Measurements from ENCODE around the gene FNIP1. TPM values are rescaled to one million over a fixed set of nuclear protein-coding genes. Genes with fewer than 3 reads are reported as not detected.

The FNIP1 gene
- total and polyA plus RNA-seq, 2 experiments from 2014 or later: 8.2 to 27.9 TPM

DNA sequence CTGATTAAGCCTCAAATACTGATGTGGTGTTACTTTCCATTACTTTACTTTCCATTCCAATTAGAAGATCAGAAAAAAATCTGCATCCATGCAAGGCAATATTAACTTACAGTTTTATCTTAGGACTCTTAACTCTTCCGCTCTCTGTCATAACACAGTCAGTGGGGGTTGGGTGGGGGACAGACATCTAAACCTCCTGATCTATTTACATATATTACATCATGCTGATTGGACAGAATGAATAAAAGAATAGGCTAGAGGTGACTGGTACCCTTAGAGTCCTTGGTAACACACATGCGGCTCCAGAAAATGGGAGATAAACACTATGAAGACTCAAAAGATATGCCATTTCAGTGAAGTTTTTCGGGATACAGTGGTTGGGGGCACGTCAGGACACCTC lies 189.4 kb downstream of the FNIP1 start:
- TF ChIP-seq JUNB (IDR thresholded peaks at IDR 0.05; ENCODE audit: unreplicated experiment): no peak
- no peak for TF ChIP-seq CTCF (conservative IDR thresholded peaks at IDR 0.05; ENCODE audit: low read depth in 2 of 2)
- no peak for TF ChIP-seq ZNF114 (CRISPR knock-in tag; IDR thresholded peaks at IDR 0.05)
- TF ChIP-seq EZH2phosphoT487 (IDR thresholded peaks at IDR 0.05; ENCODE audit: unreplicated experiment): no peak
- no peak for TF ChIP-seq ZNF331 (CRISPR knock-in tag; IDR thresholded peaks at IDR 0.05; ENCODE audit: low read depth)
- no peak for TF ChIP-seq POLR2AphosphoS5 (IDR thresholded peaks at IDR 0.05; ENCODE audit: low read depth)
- no peak for TF ChIP-seq NANOG (IDR thresholded peaks at IDR 0.05; ENCODE audit: borderline replicate concordance)
- TF ChIP-seq STAT1 (IDR thresholded peaks at IDR 0.05; ENCODE audit: unreplicated experiment): no peak
- TF ChIP-seq, protein P1, sequence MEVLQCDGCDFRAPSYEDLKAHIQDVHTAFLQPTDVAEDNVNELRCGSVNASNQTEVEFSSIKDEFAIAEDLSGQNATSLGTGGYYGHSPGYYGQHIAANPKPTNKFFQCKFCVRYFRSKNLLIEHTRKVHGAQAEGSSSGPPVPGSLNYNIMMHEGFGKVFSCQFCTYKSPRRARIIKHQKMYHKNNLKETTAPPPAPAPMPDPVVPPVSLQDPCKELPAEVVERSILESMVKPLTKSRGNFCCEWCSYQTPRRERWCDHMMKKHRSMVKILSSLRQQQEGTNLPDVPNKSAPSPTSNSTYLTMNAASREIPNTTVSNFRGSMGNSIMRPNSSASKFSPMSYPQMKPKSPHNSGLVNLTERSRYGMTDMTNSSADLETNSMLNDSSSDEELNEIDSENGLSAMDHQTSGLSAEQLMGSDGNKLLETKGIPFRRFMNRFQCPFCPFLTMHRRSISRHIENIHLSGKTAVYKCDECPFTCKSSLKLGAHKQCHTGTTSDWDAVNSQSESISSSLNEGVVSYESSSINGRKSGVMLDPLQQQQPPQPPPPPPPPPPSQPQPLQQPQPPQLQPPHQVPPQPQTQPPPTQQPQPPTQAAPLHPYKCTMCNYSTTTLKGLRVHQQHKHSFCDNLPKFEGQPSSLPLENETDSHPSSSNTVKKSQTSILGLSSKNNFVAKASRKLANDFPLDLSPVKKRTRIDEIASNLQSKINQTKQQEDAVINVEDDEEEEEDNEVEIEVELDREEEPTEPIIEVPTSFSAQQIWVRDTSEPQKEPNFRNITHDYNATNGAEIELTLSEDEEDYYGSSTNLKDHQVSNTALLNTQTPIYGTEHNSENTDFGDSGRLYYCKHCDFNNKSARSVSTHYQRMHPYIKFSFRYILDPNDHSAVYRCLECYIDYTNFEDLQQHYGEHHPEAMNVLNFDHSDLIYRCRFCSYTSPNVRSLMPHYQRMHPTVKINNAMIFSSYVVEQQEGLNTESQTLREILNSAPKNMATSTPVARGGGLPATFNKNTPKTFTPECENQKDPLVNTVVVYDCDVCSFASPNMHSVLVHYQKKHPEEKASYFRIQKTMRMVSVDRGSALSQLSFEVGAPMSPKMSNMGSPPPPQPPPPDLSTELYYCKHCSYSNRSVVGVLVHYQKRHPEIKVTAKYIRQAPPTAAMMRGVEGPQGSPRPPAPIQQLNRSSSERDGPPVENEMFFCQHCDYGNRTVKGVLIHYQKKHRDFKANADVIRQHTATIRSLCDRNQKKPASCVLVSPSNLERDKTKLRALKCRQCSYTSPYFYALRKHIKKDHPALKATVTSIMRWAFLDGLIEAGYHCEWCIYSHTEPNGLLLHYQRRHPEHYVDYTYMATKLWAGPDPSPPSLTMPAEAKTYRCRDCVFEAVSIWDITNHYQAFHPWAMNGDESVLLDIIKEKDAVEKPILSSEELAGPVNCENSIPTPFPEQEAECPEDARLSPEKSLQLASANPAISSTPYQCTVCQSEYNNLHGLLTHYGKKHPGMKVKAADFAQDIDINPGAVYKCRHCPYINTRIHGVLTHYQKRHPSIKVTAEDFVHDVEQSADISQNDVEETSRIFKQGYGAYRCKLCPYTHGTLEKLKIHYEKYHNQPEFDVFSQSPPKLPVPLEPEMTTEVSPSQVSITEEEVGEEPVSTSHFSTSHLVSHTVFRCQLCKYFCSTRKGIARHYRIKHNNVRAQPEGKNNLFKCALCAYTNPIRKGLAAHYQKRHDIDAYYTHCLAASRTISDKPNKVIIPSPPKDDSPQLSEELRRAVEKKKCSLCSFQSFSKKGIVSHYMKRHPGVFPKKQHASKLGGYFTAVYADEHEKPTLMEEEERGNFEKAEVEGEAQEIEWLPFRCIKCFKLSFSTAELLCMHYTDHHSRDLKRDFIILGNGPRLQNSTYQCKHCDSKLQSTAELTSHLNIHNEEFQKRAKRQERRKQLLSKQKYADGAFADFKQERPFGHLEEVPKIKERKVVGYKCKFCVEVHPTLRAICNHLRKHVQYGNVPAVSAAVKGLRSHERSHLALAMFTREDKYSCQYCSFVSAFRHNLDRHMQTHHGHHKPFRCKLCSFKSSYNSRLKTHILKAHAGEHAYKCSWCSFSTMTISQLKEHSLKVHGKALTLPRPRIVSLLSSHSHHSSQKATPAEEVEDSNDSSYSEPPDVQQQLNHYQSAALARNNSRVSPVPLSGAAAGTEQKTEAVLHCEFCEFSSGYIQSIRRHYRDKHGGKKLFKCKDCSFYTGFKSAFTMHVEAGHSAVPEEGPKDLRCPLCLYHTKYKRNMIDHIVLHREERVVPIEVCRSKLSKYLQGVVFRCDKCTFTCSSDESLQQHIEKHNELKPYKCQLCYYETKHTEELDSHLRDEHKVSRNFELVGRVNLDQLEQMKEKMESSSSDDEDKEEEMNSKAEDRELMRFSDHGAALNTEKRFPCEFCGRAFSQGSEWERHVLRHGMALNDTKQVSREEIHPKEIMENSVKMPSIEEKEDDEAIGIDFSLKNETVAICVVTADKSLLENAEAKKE (CRISPR knock-in tag; IDR thresholded peaks at IDR 0.05): no peak
- TF ChIP-seq CREB1 (CRISPR knock-in tag; IDR thresholded peaks at IDR 0.05; ENCODE audit: low read depth): no peak
- TF ChIP-seq, protein P2, sequence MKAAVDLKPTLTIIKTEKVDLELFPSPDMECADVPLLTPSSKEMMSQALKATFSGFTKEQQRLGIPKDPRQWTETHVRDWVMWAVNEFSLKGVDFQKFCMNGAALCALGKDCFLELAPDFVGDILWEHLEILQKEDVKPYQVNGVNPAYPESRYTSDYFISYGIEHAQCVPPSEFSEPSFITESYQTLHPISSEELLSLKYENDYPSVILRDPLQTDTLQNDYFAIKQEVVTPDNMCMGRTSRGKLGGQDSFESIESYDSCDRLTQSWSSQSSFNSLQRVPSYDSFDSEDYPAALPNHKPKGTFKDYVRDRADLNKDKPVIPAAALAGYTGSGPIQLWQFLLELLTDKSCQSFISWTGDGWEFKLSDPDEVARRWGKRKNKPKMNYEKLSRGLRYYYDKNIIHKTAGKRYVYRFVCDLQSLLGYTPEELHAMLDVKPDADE (IDR thresholded peaks at IDR 0.05): no peak
- no peak for TF ChIP-seq EZH2 (IDR thresholded peaks at IDR 0.05; ENCODE audit: low read depth, unreplicated experiment)
- TF ChIP-seq, protein P3, sequence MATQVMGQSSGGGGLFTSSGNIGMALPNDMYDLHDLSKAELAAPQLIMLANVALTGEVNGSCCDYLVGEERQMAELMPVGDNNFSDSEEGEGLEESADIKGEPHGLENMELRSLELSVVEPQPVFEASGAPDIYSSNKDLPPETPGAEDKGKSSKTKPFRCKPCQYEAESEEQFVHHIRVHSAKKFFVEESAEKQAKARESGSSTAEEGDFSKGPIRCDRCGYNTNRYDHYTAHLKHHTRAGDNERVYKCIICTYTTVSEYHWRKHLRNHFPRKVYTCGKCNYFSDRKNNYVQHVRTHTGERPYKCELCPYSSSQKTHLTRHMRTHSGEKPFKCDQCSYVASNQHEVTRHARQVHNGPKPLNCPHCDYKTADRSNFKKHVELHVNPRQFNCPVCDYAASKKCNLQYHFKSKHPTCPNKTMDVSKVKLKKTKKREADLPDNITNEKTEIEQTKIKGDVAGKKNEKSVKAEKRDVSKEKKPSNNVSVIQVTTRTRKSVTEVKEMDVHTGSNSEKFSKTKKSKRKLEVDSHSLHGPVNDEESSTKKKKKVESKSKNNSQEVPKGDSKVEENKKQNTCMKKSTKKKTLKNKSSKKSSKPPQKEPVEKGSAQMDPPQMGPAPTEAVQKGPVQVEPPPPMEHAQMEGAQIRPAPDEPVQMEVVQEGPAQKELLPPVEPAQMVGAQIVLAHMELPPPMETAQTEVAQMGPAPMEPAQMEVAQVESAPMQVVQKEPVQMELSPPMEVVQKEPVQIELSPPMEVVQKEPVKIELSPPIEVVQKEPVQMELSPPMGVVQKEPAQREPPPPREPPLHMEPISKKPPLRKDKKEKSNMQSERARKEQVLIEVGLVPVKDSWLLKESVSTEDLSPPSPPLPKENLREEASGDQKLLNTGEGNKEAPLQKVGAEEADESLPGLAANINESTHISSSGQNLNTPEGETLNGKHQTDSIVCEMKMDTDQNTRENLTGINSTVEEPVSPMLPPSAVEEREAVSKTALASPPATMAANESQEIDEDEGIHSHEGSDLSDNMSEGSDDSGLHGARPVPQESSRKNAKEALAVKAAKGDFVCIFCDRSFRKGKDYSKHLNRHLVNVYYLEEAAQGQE (IDR thresholded peaks at IDR 0.05; ENCODE audit: unreplicated experiment): no peak
- Histone ChIP-seq H3K4me1 (ENCODE audit: insufficient read depth) (0 out of 2 replicates have a peak, but pooled peaks cover 15% of the 10 kb centered on the region), H3K79me2 (replicated peaks; ENCODE audit: insufficient read depth) (peaks cover 88% of the 10 kb centered on the region), H3K4me3 (no peak overlapping the region), H4K20me1 (replicated peaks; ENCODE audit: insufficient read depth) (peaks cover 19% of the 10 kb centered on the region), H3F3A (replicated peaks; ENCODE audit: low read depth) (no peaks in the 10 kb centered on the region), H3K27me3 (ENCODE audit: insufficient read depth) (no peaks in the 10 kb centered on the region), H3K9me2 (ENCODE audit: insufficient read depth) (no peaks in the 10 kb centered on the region), H3K36me3 (ENCODE audit: insufficient read depth) (no peaks in the 10 kb centered on the region; the same call in 1 of the 2 replicates), H2AFZ (no peak overlapping the region), H3K27ac (ENCODE audit: low read depth) (no peak overlapping the region), H3K4me2 (no peak overlapping the region)
- DNase-seq (ENCODE audit: low spot score) (no peak), ATAC-seq (no peak)
- Mint-ChIP-seq H3K9me3 (no peaks in the 10 kb centered on the region), H3K4me1 (peaks cover 30% of the 10 kb centered on the region), H3K27me3 (ENCODE audit: insufficient read depth, low read depth, poor library complexity) (no peaks in the 10 kb centered on the region), H3K27ac (no peak overlapping the region), H3K36me3 (ENCODE audit: low read depth) (no peaks in the 10 kb centered on the region; the same call in 2 of the 3 replicates), H3K4me3 (no peak overlapping the region)

Measured in GM23338 (cell line).